HCT116 (cell line): Measurements from ENCODE around the gene SH3PXD2A. TPM values are rescaled to one million over a fixed set of nuclear protein-coding genes. Genes with fewer than 3 reads are reported as not detected.

Source experiments
- ATAC-seq: fragments of 200-7000 bp; cut with Tn5 transposase; 2 replicates; pipeline ENCODE4 v1.9.1; 2020; ENCODE audit warnings: mild to moderate bottlenecking, moderate library complexity
- BruUV-seq: library from RNA; stranded (reverse); fragments of 400-500 nt; replicated peaks from 2 replicates; lab custom pipeline; 2021; lab: Mats Ljungman, UMichigan
- CTCF ChIA-PET: fragments of 300-600 bp; sonication (Branson Sonifier 250); formaldehyde crosslinking; loops from one replicate; lab custom pipeline; 2021; ENCODE audit warnings: antibody characterized with exemption; lab: Charles Lee
- POLR2A ChIA-PET: fragments of 300-600, 350-600 bp; sonication (Branson Sonifier 250); formaldehyde crosslinking; loops from one replicate; lab custom pipeline; 2021; ENCODE audit warnings: antibody characterized with exemption; lab: Charles Lee
- RAD21 ChIA-PET, 2 experiments: fragments of 300-600 bp; sonication (Branson Sonifier 250); formaldehyde crosslinking; loops; one replicate each; lab custom pipeline; 2023; ENCODE audit warnings: low total read pairs in 2 of 2; ENCODE audit not compliant: uncharacterized antibody in 2 of 2, unreplicated experiment in 2 of 2, low non-redundant PET in 1 of 2; lab: Charles Lee
- DNase-seq: peaks from one replicate; pipeline ENCODE4 v3.0.0-alpha.2; 2010; ENCODE audit warnings: low read depth, low spot score
- H2AFZ ChIP-seq: fragments of 200-600 bp; shearing (Covaris generic), sonication (generic); 2 replicates; pipeline ENCODE4 v1.6.1; 2017; ENCODE audit warnings: low read depth, mixed run types, mixed read lengths, antibody characterized with exemption, low read length; ENCODE audit not compliant: poor library complexity, severe bottlenecking
- H3K27ac ChIP-seq: 2 replicates; pipeline ENCODE4 v1.5.1; 2012; ENCODE audit warnings: low read depth, low read length
- H3K27me3 ChIP-seq: fragments of 200-600 bp; sonication (generic); 2 replicates; pipeline ENCODE4 v1.6.1; 2016; ENCODE audit warnings: mixed run types, low read length, mixed read lengths; ENCODE audit not compliant: insufficient read depth
- H3K36me3 ChIP-seq, 2 experiments: fragments of 200-500 bp in 1 of 2; fragments of 200-600 bp in 1 of 2; sonication (Bioruptor generic) in 1 of 2; sonication (generic) in 1 of 2; 2 replicates each; pipeline versions ENCODE4 v1.5.1 to v1.6.1; 2014 to 2016; ENCODE audit warnings: low read length in 2 of 2, inconsistent platforms in 1 of 2, mixed read lengths in 1 of 2, mixed run types in 1 of 2; ENCODE audit not compliant: insufficient read depth in 2 of 2, control insufficient read depth in 1 of 2
- H3K4me1 ChIP-seq, 2 experiments: fragments of 200-600 bp in 1 of 2; sonication (generic) in 1 of 2; 2 replicates each; pipeline versions ENCODE4 v1.5.1 to v1.6.1; 2012 to 2017; ENCODE audit warnings: low read length in 2 of 2, inconsistent platforms in 1 of 2, mild to moderate bottlenecking in 1 of 2, mixed read lengths in 1 of 2, mixed run types in 1 of 2, moderate library complexity in 1 of 2; ENCODE audit not compliant: insufficient read depth in 2 of 2, control insufficient read depth in 1 of 2
- H3K4me2 ChIP-seq: fragments of 200-600 bp; sonication (generic); 2 replicates; pipeline ENCODE4 v1.6.1; 2017; ENCODE audit warnings: mixed run types, low read length, mixed read lengths
- H3K4me3 ChIP-seq, 2 experiments: fragments of 200-600 bp in 1 of 2; sonication (generic) in 1 of 2; replicated peaks in 1 of 2; 2 replicates each; pipeline ENCODE4 v1.5.1; 2011 to 2016; ENCODE audit warnings: low read length in 2 of 2, control low read depth in 1 of 2, low read depth in 1 of 2, mild to moderate bottlenecking in 1 of 2, mixed read lengths in 1 of 2, mixed run types in 1 of 2
- H3K79me2 ChIP-seq: fragments of 200-600 bp; sonication (generic); 2 replicates; pipeline ENCODE4 v1.6.1; 2017; ENCODE audit warnings: mild to moderate bottlenecking, mixed run types, low read length, moderate library complexity, mixed read lengths; ENCODE audit not compliant: insufficient read depth
- H3K9ac ChIP-seq: fragments of 200-600 bp; sonication (generic); 2 replicates; pipeline ENCODE4 v1.6.1; 2016; ENCODE audit warnings: low read length, mixed read lengths
- H3K9me2 ChIP-seq: fragments of 200-600 bp; sonication (generic), shearing (Covaris generic); 2 replicates; pipeline ENCODE4 v1.6.1; 2017; ENCODE audit warnings: mixed run types, mild to moderate bottlenecking, moderate library complexity; ENCODE audit not compliant: insufficient read depth
- H3K9me3 ChIP-seq, 2 experiments: fragments of 200-500 bp in 1 of 2; fragments of 200-600 bp in 1 of 2; sonication (Bioruptor generic) in 1 of 2; sonication (generic) in 1 of 2; 2 replicates each; pipeline ENCODE4 v1.6.1; 2014 to 2017; ENCODE audit warnings: low read length in 2 of 2, mixed read lengths in 2 of 2, inconsistent platforms in 1 of 2, low read depth in 1 of 2, mild to moderate bottlenecking in 1 of 2, mixed run types in 1 of 2, moderate library complexity in 1 of 2; ENCODE audit not compliant: control insufficient read depth in 1 of 2, insufficient read depth in 1 of 2
- H4K20me1 ChIP-seq: fragments of 200-600 bp; sonication (generic), shearing (Covaris generic); 2 replicates; pipeline ENCODE4 v1.6.1; 2017; ENCODE audit warnings: mixed run types, mild to moderate bottlenecking, moderate library complexity; ENCODE audit not compliant: insufficient read depth
- CTCF ChIP-seq, 3 experiments: fragments of 200-600 bp in 1 of 3; sonication (generic) in 1 of 3; IDR thresholded peaks in 2 of 3; conservative IDR thresholded peaks in 1 of 3; 2 replicates each; pipeline ENCODE4 v1.5.1; 2012 to 2017; ENCODE audit warnings: low read depth in 2 of 3, low read length in 2 of 3, antibody characterized with exemption in 1 of 3, borderline replicate concordance in 1 of 3, control low read depth in 1 of 3, mild to moderate bottlenecking in 1 of 3, mixed read lengths in 1 of 3, mixed run types in 1 of 3, moderate library complexity in 1 of 3; ENCODE audit not compliant: insufficient read depth in 1 of 3
- ELF1 ChIP-seq: IDR thresholded peaks from 2 replicates; pipeline ENCODE4 v1.6.1; 2012; ENCODE audit warnings: low read depth, borderline replicate concordance
- EZH2 ChIP-seq: fragments of 200-600 bp; sonication (generic); IDR thresholded peaks from 2 replicates; pipeline ENCODE4 v1.6.1; 2017; ENCODE audit warnings: antibody characterized with exemption, mixed run types
- FOSL1 ChIP-seq: IDR thresholded peaks from 2 replicates; pipeline ENCODE4 v1.6.1; 2012; ENCODE audit warnings: low read depth
- MAX ChIP-seq: IDR thresholded peaks from 2 replicates; pipeline ENCODE4 v1.6.1; 2012
- RAD21 ChIP-seq: IDR thresholded peaks from 2 replicates; pipeline ENCODE4 v1.6.1; 2012; ENCODE audit warnings: low read depth, mild to moderate bottlenecking
- SIN3A ChIP-seq: IDR thresholded peaks from 2 replicates; pipeline ENCODE4 v1.6.1; 2012; ENCODE audit warnings: low read depth
- SP1 ChIP-seq: IDR thresholded peaks from 2 replicates; pipeline ENCODE4 v1.6.1; 2012; ENCODE audit warnings: low read depth
- SRF ChIP-seq: IDR thresholded peaks from 2 replicates; pipeline ENCODE4 v1.6.1; 2012; ENCODE audit warnings: low read depth
- TCF7L2 ChIP-seq: IDR thresholded peaks from 2 replicates; pipeline ENCODE4 v1.7.0; 2011; ENCODE audit warnings: borderline replicate concordance, inconsistent platforms; ENCODE audit not compliant: insufficient read depth, insufficient read length; ENCODE audit errors: extremely low read depth
- ZBTB33 ChIP-seq: IDR thresholded peaks from 2 replicates; pipeline ENCODE4 v1.6.1; 2011; ENCODE audit warnings: mild to moderate bottlenecking, low read length, moderate library complexity; ENCODE audit not compliant: insufficient replicate concordance; ENCODE audit errors: extremely low read depth
- ZNF274 ChIP-seq: fragments of 200-500 bp; sonication (Bioruptor generic); IDR thresholded peaks from 2 replicates; pipeline ENCODE4 v1.6.1; 2014; ENCODE audit warnings: mild to moderate bottlenecking, low read depth, low read length, inconsistent platforms
- intact Hi-C: fragments of 100-400 bp; cut with micrococcal nuclease; formaldehyde crosslinking; loops from 2 replicates; pipeline ENCODE4 v1.10.0; 2022
- total RNA-seq: library from RNA; stranded (reverse); gene quantifications from one replicate; pipeline ENCODE4 v1.2.1, GENCODE V29; 2021; ENCODE audit not compliant: unreplicated experiment

Gene SH3PXD2A
- total RNA-seq, 1 experiment from 2014 or later = 8.7 TPM

- ChIA-PET CTCF (interaction anchor here (0.6 kb wide), 1 partner anchor 90 kb away, joined by 3 read pairs; no protein-coding TSS in a partner anchor), RAD21 (no interaction called here), POLR2A (interaction anchor here (1.9 kb wide), 1 partner anchor 8 kb away, joined by 6 read pairs; no protein-coding TSS in a partner anchor)
- H3K36me3 ChIP-seq = no peaks in the 10 kb centered on the region
- H3K9me3 ChIP-seq = no peaks in the 10 kb centered on the region
- H3K4me3 ChIP-seq = no peak overlapping the region
- H3K79me2 ChIP-seq = no peaks in the 10 kb centered on the region
- H3K27me3 ChIP-seq = no peaks in the 10 kb centered on the region; the same call in 1 of the 2 replicates
- peaks cover 24 to 41% of the 10 kb centered on the region in 2 experiments for H3K4me1 ChIP-seq
- H3K9ac ChIP-seq = no peak overlapping the region
- no peaks in the 10 kb centered on the region for H3K9me2 ChIP-seq
- ATAC-seq (no peak), DNase-seq (no peak)
- TF ChIP-seq SP1 (no peak), ELF1 (no peak), EZH2 (no peak), TCF7L2 (no peak)
- intact Hi-C loops = no loop called here
- peak overlapping the region; percentile 47 for H3K4me2 ChIP-seq
- H4K20me1 ChIP-seq = no peaks in the 10 kb centered on the region
- BruUV-seq = no TSS peak
- H2AFZ ChIP-seq = no peak overlapping the region
- H3K27ac ChIP-seq = no peak overlapping the region
Observed at GRCh38 chr10:103688491-103688890, 166.9 kb downstream of the SH3PXD2A start.

GRCh38 chr10:103687718-103688117 lies 167.7 kb downstream of the SH3PXD2A start:
- ChIA-PET POLR2A (interaction anchor here (1.9 kb wide), 1 partner anchor 9 kb away, joined by 6 read pairs; no protein-coding TSS in a partner anchor), RAD21 (no interaction called here), CTCF (interaction anchor here (2.3 kb wide), 1 partner anchor 88 kb away, joined by 41 read pairs; no protein-coding TSS in a partner anchor)
- Histone ChIP-seq H3K79me2 (no peaks in the 10 kb centered on the region), H3K27ac (no peak overlapping the region), H3K4me2 (no peak overlapping the region), H3K9me2 (no peaks in the 10 kb centered on the region), H3K27me3 (no peaks in the 10 kb centered on the region), H3K4me1 (peaks cover 20 to 36% of the 10 kb centered on the region in 2 experiments), H2AFZ (no peak overlapping the region), H3K9me3 (no peaks in the 10 kb centered on the region), H3K36me3 (no peaks in the 10 kb centered on the region), H3K9ac (no peak overlapping the region), H4K20me1 (no peaks in the 10 kb centered on the region), H3K4me3 (no peak overlapping the region)
- ATAC-seq (no peak), DNase-seq (no peak)
- no TSS peak for BruUV-seq
- intact Hi-C loops = loop anchor here (2.0 kb wide), 1 partner anchor 271 kb away; no protein-coding TSS in a partner anchor
- TF ChIP-seq FOSL1 (no peak), SIN3A (no peak), SRF (no peak), ZBTB33 (no peak), MAX (no peak), ZNF274 (no peak), SP1 (no peak), RAD21 (no peak), CTCF (IDR thresholded peaks at IDR 0.05 in 2 of 3, conservative IDR thresholded peaks at IDR 0.05 in 1 of 3; ENCODE audit: borderline replicate concordance in 1 of 3, insufficient read depth in 1 of 3, low read depth in 2 of 3, low read length in 2 of 3) (no peak), EZH2 (no peak)
